OCI-LY7 (cell line): Measurements from ENCODE around the gene PRKN. TPM values are rescaled to one million over a fixed set of nuclear protein-coding genes. Genes with fewer than 3 reads are reported as not detected.

Experiments
- BruUV-seq: library from RNA; stranded (reverse); fragments of 400-500 nt; replicated peaks from 2 replicates; lab custom pipeline; 2021; lab: Mats Ljungman, UMichigan
- CTCF ChIA-PET: fragments of 300-600 bp; sonication (Branson Sonifier 250); formaldehyde crosslinking; loops from one replicate; lab custom pipeline; 2022; ENCODE audit warnings: antibody characterized with exemption; ENCODE audit not compliant: unreplicated experiment; lab: Charles Lee
- POLR2A ChIA-PET: fragments of 300-600 bp; sonication (Branson Sonifier 250); formaldehyde crosslinking; loops from one replicate; lab custom pipeline; 2022; ENCODE audit warnings: antibody characterized with exemption; lab: Charles Lee
- DNase-seq: peaks from one replicate; pipeline ENCODE4 v3.0.0-alpha.2; 2015; ENCODE audit warnings: low spot score
- H2AFZ ChIP-seq: fragments of 200-600 bp; sonication (generic), shearing (Covaris generic); 2 replicates; pipeline ENCODE4 v1.6.1; 2014; ENCODE audit warnings: mild to moderate bottlenecking, antibody characterized with exemption, low read length, moderate library complexity
- H3K27ac ChIP-seq: fragments of 200-600 bp; sonication (generic); 2 replicates; pipeline ENCODE4 v1.5.1; 2014; ENCODE audit warnings: mixed run types, low read depth, mild to moderate bottlenecking, moderate library complexity, low read length, inconsistent platforms; ENCODE audit not compliant: poor library complexity, severe bottlenecking
- H3K36me3 ChIP-seq: fragments of 200-600 bp; sonication (generic); 2 replicates; pipeline ENCODE4 v1.6.1; 2014; ENCODE audit warnings: mild to moderate bottlenecking, antibody characterized with exemption, low read length, moderate library complexity, mixed read lengths; ENCODE audit not compliant: insufficient read depth
- H3K4me1 ChIP-seq: fragments of 200-600 bp; sonication (generic); 2 replicates; pipeline ENCODE4 v1.5.1; 2014; ENCODE audit warnings: mild to moderate bottlenecking, low read length; ENCODE audit not compliant: insufficient read depth, poor library complexity, severe bottlenecking
- H3K4me2 ChIP-seq: fragments of 200-600 bp; sonication (generic); 2 replicates; pipeline ENCODE4 v1.6.1; 2014; ENCODE audit warnings: mild to moderate bottlenecking, low read length
- H3K4me3 ChIP-seq: fragments of 200-600 bp; sonication (generic); 2 replicates; pipeline ENCODE4 v1.5.1; 2014; ENCODE audit warnings: mild to moderate bottlenecking, low read depth, low read length; ENCODE audit not compliant: poor library complexity, severe bottlenecking
- H3K79me2 ChIP-seq: fragments of 200-600 bp; sonication (generic); 2 replicates; pipeline ENCODE4 v1.6.1; 2016; ENCODE audit warnings: low read depth, mild to moderate bottlenecking, low read length, moderate library complexity, mixed read lengths; ENCODE audit not compliant: insufficient read depth
- H3K9me2 ChIP-seq: fragments of 200-600 bp; sonication (generic); 2 replicates; pipeline ENCODE4 v1.6.1; 2016; ENCODE audit warnings: mild to moderate bottlenecking, low read length, mixed read lengths; ENCODE audit not compliant: insufficient read depth
- H3K9me3 ChIP-seq: fragments of 200-600 bp; sonication (generic); 2 replicates; pipeline ENCODE4 v1.6.1; 2014; ENCODE audit warnings: mild to moderate bottlenecking, mixed run types, low read length, mixed read lengths
- H4K20me1 ChIP-seq: fragments of 200-600 bp; sonication (generic); 2 replicates; pipeline ENCODE4 v1.6.1; 2014; ENCODE audit warnings: mild to moderate bottlenecking, antibody characterized with exemption, low read length, moderate library complexity, mixed read lengths; ENCODE audit not compliant: insufficient read depth
- EZH2phosphoT487 ChIP-seq: fragments of 200-600 bp; sonication (generic); IDR thresholded peaks from 2 replicates; pipeline ENCODE4 v1.6.1; 2018; ENCODE audit warnings: low read depth, borderline replicate concordance, mild to moderate bottlenecking, mixed run types, antibody characterized with exemption, low read length, moderate library complexity, mixed read lengths
- intact Hi-C: fragments of 100-400 bp; cut with micrococcal nuclease; formaldehyde crosslinking; loops from one replicate; pipeline ENCODE4 v1.10.0; 2022; ENCODE audit not compliant: unreplicated experiment
- total RNA-seq, 2 experiments: library from RNA; depleted of rRNA in 1 of 2; stranded (reverse); fragments of >200 nt in 1 of 2; shearing (Covaris generic) in 1 of 2; gene quantifications; 2 replicates each; pipeline ENCODE4 v1.2.3, GENCODE V29; 2014 to 2022
- TF ChIP-seq, protein P1 (sequence below): fragments of 200-600 bp; sonication (generic); conservative IDR thresholded peaks from 2 replicates; pipeline ENCODE4 v1.5.1; 2014; ENCODE audit warnings: mild to moderate bottlenecking, antibody characterized with exemption, low read length, moderate library complexity, mixed read lengths

The PRKN gene
- total RNA-seq, 2 experiments from 2014 or later = 1.3 to 2.0 TPM

DNA sequence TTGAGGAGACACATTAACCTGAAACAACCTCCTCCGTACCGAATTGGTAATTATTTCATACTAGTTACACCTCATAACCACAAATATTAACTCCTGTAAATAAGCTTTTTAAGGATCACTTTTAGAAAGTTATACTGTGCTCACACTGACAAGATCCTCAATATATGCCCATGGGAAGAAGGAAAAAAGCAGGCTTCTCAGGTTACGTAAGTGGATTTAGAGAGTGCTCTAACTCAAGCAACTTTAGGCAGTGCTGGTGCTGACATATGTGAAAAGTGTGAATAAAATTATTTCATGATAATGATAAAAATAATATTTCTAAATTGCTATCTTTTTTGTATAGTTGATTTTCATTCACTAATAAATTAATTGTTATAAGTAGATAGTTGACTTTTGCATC is 76.1 kb downstream of the PRKN start:
- ChIA-PET POLR2A (no interaction called here), CTCF (no interaction called here)
- TF ChIP-seq EZH2phosphoT487 = no peak
- TF ChIP-seq, protein P1, sequence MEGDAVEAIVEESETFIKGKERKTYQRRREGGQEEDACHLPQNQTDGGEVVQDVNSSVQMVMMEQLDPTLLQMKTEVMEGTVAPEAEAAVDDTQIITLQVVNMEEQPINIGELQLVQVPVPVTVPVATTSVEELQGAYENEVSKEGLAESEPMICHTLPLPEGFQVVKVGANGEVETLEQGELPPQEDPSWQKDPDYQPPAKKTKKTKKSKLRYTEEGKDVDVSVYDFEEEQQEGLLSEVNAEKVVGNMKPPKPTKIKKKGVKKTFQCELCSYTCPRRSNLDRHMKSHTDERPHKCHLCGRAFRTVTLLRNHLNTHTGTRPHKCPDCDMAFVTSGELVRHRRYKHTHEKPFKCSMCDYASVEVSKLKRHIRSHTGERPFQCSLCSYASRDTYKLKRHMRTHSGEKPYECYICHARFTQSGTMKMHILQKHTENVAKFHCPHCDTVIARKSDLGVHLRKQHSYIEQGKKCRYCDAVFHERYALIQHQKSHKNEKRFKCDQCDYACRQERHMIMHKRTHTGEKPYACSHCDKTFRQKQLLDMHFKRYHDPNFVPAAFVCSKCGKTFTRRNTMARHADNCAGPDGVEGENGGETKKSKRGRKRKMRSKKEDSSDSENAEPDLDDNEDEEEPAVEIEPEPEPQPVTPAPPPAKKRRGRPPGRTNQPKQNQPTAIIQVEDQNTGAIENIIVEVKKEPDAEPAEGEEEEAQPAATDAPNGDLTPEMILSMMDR = no peak
- H3K9me2 ChIP-seq = no peaks in the 10 kb centered on the region
- intact Hi-C loops = no loop called here
- BruUV-seq = no TSS peak
- H3K36me3 ChIP-seq = no peaks in the 10 kb centered on the region
- DNase-seq = no peak
- no peak overlapping the region for H3K27ac ChIP-seq
- no peak overlapping the region for H3K4me2 ChIP-seq
- no peak overlapping the region for H3K4me3 ChIP-seq
- H4K20me1 ChIP-seq = no peaks in the 10 kb centered on the region
- no peaks in the 10 kb centered on the region for H3K79me2 ChIP-seq
- no peak overlapping the region for H2AFZ ChIP-seq
- no peaks in the 10 kb centered on the region for H3K4me1 ChIP-seq
- H3K9me3 ChIP-seq = no peaks in the 10 kb centered on the region

DNA sequence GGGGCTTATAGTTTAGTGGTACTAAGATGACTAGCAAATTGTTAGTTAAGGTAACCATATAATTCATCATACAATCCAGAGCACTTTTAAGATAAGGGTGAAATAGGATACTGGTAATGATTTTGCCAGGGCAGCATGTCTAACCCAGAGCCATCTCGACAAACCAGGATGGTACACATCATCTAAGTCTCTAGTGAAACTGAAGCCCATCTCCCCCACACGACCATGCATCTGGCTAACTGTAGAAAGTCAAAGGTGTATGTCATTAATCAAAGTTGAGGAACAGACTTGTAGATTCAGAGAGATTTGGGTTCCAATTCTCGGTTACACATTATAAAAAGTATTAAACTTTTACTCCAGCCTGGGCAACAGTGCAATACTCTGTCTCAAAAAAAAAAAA is 78.3 kb downstream of the PRKN start:
- Histone ChIP-seq H3K79me2 (no peaks in the 10 kb centered on the region), H3K4me2 (no peak overlapping the region), H3K9me3 (no peaks in the 10 kb centered on the region), H3K27ac (no peak overlapping the region), H3K36me3 (no peaks in the 10 kb centered on the region), H2AFZ (no peak overlapping the region), H3K9me2 (no peaks in the 10 kb centered on the region), H4K20me1 (no peaks in the 10 kb centered on the region), H3K4me1 (no peaks in the 10 kb centered on the region), H3K4me3 (no peak overlapping the region)
- POLR2A ChIA-PET = no interaction called here
- no peak for TF ChIP-seq EZH2phosphoT487
- TF ChIP-seq, protein P1 = no peak
- intact Hi-C loops = no loop called here
- CTCF ChIA-PET = no interaction called here
- BruUV-seq = no TSS peak
- DNase-seq = no peak

DNA sequence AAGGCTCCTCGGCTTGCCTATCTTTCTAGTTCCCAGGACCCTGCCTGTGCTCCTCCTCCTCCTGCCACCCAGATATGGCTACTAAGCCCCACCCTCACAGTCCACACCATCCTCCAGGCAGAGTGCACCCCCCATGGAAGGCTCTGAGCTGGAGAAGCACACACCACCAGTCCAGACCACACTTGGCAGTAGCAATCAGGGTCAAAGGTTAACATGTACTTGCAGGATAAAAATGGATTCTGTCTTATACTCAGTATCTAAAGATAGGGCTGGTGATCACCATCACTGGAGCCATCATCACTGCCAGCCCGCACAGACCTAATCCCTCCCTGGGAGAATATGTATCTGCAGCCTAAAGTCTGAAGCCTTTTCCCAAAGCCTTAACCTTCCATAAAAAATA is 83.4 kb downstream of the PRKN start:
- no peak for DNase-seq
- BruUV-seq = no TSS peak
- POLR2A ChIA-PET = no interaction called here
- H3K27ac ChIP-seq = no peak overlapping the region
- H3K9me2 ChIP-seq = no peaks in the 10 kb centered on the region
- TF ChIP-seq EZH2phosphoT487 = no peak
- TF ChIP-seq, protein P1 = no peak
- no peaks in the 10 kb centered on the region for H3K4me1 ChIP-seq
- no peaks in the 10 kb centered on the region for H3K9me3 ChIP-seq
- CTCF ChIA-PET = no interaction called here
- intact Hi-C loops = no loop called here
- no peaks in the 10 kb centered on the region for H3K79me2 ChIP-seq
- no peak overlapping the region for H2AFZ ChIP-seq
- no peaks in the 10 kb centered on the region for H4K20me1 ChIP-seq
- H3K4me2 ChIP-seq = no peak overlapping the region
- H3K4me3 ChIP-seq = no peak overlapping the region
- H3K36me3 ChIP-seq = no peaks in the 10 kb centered on the region
